H1 (cell line): ENCODE data around the gene AIDA. TPM values are rescaled to one million over a fixed set of nuclear protein-coding genes. Genes with fewer than 3 reads are reported as not detected.

Experiments used
- CTCF ChIA-PET: fragments of 300-600 bp; sonication (Branson Sonifier 250); formaldehyde crosslinking; loops from one replicate; lab custom pipeline; 2021; ENCODE audit not compliant: partially characterized antibody; lab: Charles Lee
- POLR2A ChIA-PET: fragments of 300-600 bp; sonication (Branson Sonifier 250); formaldehyde crosslinking; loops from one replicate; lab custom pipeline; 2021; ENCODE audit warnings: inconsistent platforms; ENCODE audit not compliant: partially characterized antibody; lab: Charles Lee
- DNase-seq, 2 experiments: peaks; one replicate each; pipeline versions ENCODE4 v3.0.0 to v3.0.0-alpha.2; 2010 to 2022; ENCODE audit warnings: low spot score in 2 of 2, low read depth in 1 of 2, mixed read lengths in 1 of 2
- FAIRE-seq: peaks from 2 replicates; lab custom pipeline; 2011; peaks lifted over from hg19 to GRCh38; lab: Jason Lieb, UNC
- H2AFZ ChIP-seq: 2 replicates; pipeline ENCODE4 v1.8.1; 2012; ENCODE audit warnings: low read length, inconsistent platforms
- H2AK5ac ChIP-seq: 2 replicates; pipeline ENCODE4 v1.6.1; 2013; ENCODE audit warnings: low read depth, low read length
- H2BK120ac ChIP-seq: replicated peaks from 2 replicates; pipeline ENCODE3; 2013; ENCODE audit warnings: low read depth, low read length, inconsistent platforms
- H2BK12ac ChIP-seq: 2 replicates; pipeline ENCODE4 v1.6.1; 2013; ENCODE audit warnings: low read depth, low read length
- H2BK15ac ChIP-seq: 2 replicates; pipeline ENCODE4 v1.6.1; 2013; ENCODE audit warnings: low read length
- H2BK20ac ChIP-seq: 2 replicates; pipeline ENCODE4 v1.6.1; 2013; ENCODE audit warnings: low read length
- H2BK5ac ChIP-seq: 2 replicates; pipeline ENCODE4 v1.6.1; 2013; ENCODE audit warnings: low read depth, low read length
- H3K14ac ChIP-seq: 2 replicates; pipeline ENCODE4 v1.6.1; 2013; ENCODE audit warnings: inconsistent platforms; ENCODE audit not compliant: insufficient read length
- H3K18ac ChIP-seq: 2 replicates; pipeline ENCODE4 v1.6.1; 2013; ENCODE audit warnings: low read length; ENCODE audit errors: extremely low read depth
- H3K23ac ChIP-seq: 2 replicates; pipeline ENCODE4 v1.6.1; 2013; ENCODE audit warnings: inconsistent platforms; ENCODE audit not compliant: insufficient read length
- H3K23me2 ChIP-seq: 2 replicates; pipeline ENCODE4 v1.6.1; 2013; ENCODE audit warnings: low read depth, low read length
- H3K27ac ChIP-seq: 2 replicates; pipeline ENCODE4 v1.6.1; 2011; ENCODE audit warnings: low read depth, low read length, inconsistent platforms
- H3K27me3 ChIP-seq, 4 experiments: replicated peaks in 1 of 4; 1 replicate in 1 of 4; 2 replicates in 3 of 4; pipeline versions ENCODE4 v1.6.1 to v1.8.1; 2011 to 2013; ENCODE audit warnings: low read length in 3 of 4, mild to moderate bottlenecking in 3 of 4, inconsistent platforms in 2 of 4, mixed read lengths in 2 of 4, moderate library complexity in 1 of 4; ENCODE audit not compliant: control insufficient read depth in 3 of 4, insufficient read depth in 3 of 4; ENCODE audit errors: extremely low read depth in 1 of 4
- H3K36me3 ChIP-seq, 4 experiments: 2 replicates each; pipeline versions ENCODE4 v1.6.1 to v1.8.1; 2011 to 2013; ENCODE audit warnings: mild to moderate bottlenecking in 4 of 4, low read length in 3 of 4, moderate library complexity in 2 of 4, control low read depth in 1 of 4, inconsistent platforms in 1 of 4; ENCODE audit not compliant: insufficient read depth in 4 of 4, control insufficient read depth in 2 of 4
- H3K4ac ChIP-seq: replicated peaks from 2 replicates; pipeline ENCODE3; 2013; ENCODE audit warnings: low read length, low read depth, mixed read lengths, inconsistent platforms; ENCODE audit not compliant: insufficient read length
- H3K4me1 ChIP-seq, 4 experiments: replicated peaks in 1 of 4; 1 replicate in 1 of 4; 2 replicates in 3 of 4; pipeline versions ENCODE4 v1.6.1 to v1.8.1; 2011 to 2013; ENCODE audit warnings: low read length in 3 of 4, inconsistent platforms in 2 of 4, mixed read lengths in 1 of 4; ENCODE audit not compliant: insufficient read depth in 4 of 4, control insufficient read depth in 3 of 4
- H3K4me2 ChIP-seq, 2 experiments: 2 replicates each; pipeline versions ENCODE4 v1.6.1 to v1.8.1; 2011 to 2013; ENCODE audit warnings: low read depth in 2 of 2, low read length in 2 of 2, control low read depth in 1 of 2, inconsistent platforms in 1 of 2, mild to moderate bottlenecking in 1 of 2; ENCODE audit not compliant: insufficient read depth in 1 of 2
- H3K4me3 ChIP-seq, 4 experiments: fragments of 200-600, 300-600 bp in 1 of 4; sonication (generic), shearing (Covaris generic), sonication (Bioruptor Twin) in 1 of 4; 2 replicates each; pipeline versions ENCODE4 v1.5.1 to v1.8.1; 2011 to 2016; ENCODE audit warnings: low read length in 4 of 4, low read depth in 3 of 4, control low read depth in 2 of 4, inconsistent platforms in 2 of 4, mild to moderate bottlenecking in 2 of 4, mixed read lengths in 1 of 4, moderate library complexity in 1 of 4; ENCODE audit not compliant: insufficient read depth in 2 of 4; ENCODE audit errors: extremely low read depth in 1 of 4
- H3K56ac ChIP-seq: replicated peaks from 2 replicates; pipeline ENCODE3; 2013; ENCODE audit warnings: low read depth, mild to moderate bottlenecking, mixed read lengths, low read length, inconsistent platforms; ENCODE audit not compliant: insufficient read length
- H3K79me1 ChIP-seq: 2 replicates; pipeline ENCODE4 v1.6.1; 2013; ENCODE audit warnings: low read depth, low read length, control low read depth
- H3K79me2 ChIP-seq, 2 experiments: 2 replicates each; pipeline versions ENCODE4 v1.6.1 to v1.8.1; 2012 to 2013; ENCODE audit warnings: low read length in 2 of 2, mild to moderate bottlenecking in 2 of 2, inconsistent platforms in 1 of 2; ENCODE audit not compliant: insufficient read depth in 2 of 2, control insufficient read depth in 1 of 2
- H3K9ac ChIP-seq, 4 experiments: replicated peaks in 1 of 4; 1 replicate in 1 of 4; 2 replicates in 3 of 4; pipeline versions ENCODE4 v1.6.1 to v1.8.1; 2011 to 2013; ENCODE audit warnings: low read depth in 3 of 4, low read length in 3 of 4, control low read depth in 2 of 4, mild to moderate bottlenecking in 2 of 4, moderate library complexity in 2 of 4, inconsistent platforms in 1 of 4; ENCODE audit errors: extremely low read depth in 1 of 4
- H3K9me3 ChIP-seq, 2 experiments: 2 replicates each; pipeline versions ENCODE4 v1.6.1 to v1.8.1; 2012 to 2013; ENCODE audit warnings: mild to moderate bottlenecking in 2 of 2, moderate library complexity in 2 of 2, control low read depth in 1 of 2, inconsistent platforms in 1 of 2, low read depth in 1 of 2, low read length in 1 of 2, mixed read lengths in 1 of 2; ENCODE audit not compliant: insufficient read depth in 2 of 2
- H4K20me1 ChIP-seq, 2 experiments: replicated peaks in 1 of 2; 2 replicates each; pipeline versions ENCODE3 to v1.8.1; 2011 to 2013; ENCODE audit warnings: inconsistent platforms in 2 of 2, low read length in 2 of 2, mild to moderate bottlenecking in 1 of 2; ENCODE audit not compliant: insufficient read depth in 2 of 2, control insufficient read depth in 1 of 2
- H4K5ac ChIP-seq: 2 replicates; pipeline ENCODE4 v1.6.1; 2013; ENCODE audit warnings: low read length, low read depth, mixed read lengths, inconsistent platforms; ENCODE audit not compliant: insufficient read length
- H4K8ac ChIP-seq: 2 replicates; pipeline ENCODE4 v1.8.0; 2013; ENCODE audit warnings: mild to moderate bottlenecking, moderate library complexity, low read length, inconsistent platforms; ENCODE audit not compliant: insufficient read depth; ENCODE audit errors: extremely low read depth
- H4K91ac ChIP-seq: replicated peaks from 2 replicates; pipeline ENCODE3; 2013; ENCODE audit warnings: low read length, mixed read lengths, inconsistent platforms; ENCODE audit not compliant: insufficient read length
- BCL11A ChIP-seq, 2 experiments: IDR thresholded peaks; one replicate each; pipeline ENCODE4 v1.6.1; 2011; ENCODE audit warnings: low read depth in 2 of 2, low read length in 2 of 2, mild to moderate bottlenecking in 2 of 2
- CBX5 ChIP-seq: fragments of 300-800, 300-1000 bp; sonication (generic); IDR thresholded peaks from 2 replicates; pipeline ENCODE4 v1.7.1; 2016; ENCODE audit warnings: antibody characterized with exemption, low read length, low read depth
- CBX8 ChIP-seq: fragments of 300-800, 300-1000 bp; sonication (generic); IDR thresholded peaks from 2 replicates; pipeline ENCODE4 v1.7.1; 2016; ENCODE audit warnings: low read depth, low read length, borderline replicate concordance
- E2F6 ChIP-seq: IDR thresholded peaks from 2 replicates; pipeline ENCODE4 v1.6.1; 2012; ENCODE audit warnings: inconsistent platforms
- GABPA ChIP-seq: IDR thresholded peaks from 2 replicates; pipeline ENCODE4 v1.6.1; 2011; ENCODE audit warnings: mild to moderate bottlenecking, low read length, moderate library complexity, borderline replicate concordance; ENCODE audit not compliant: insufficient read depth
- KDM1A ChIP-seq: fragments of 200-600, 300-600 bp; sonication (generic); IDR thresholded peaks from 2 replicates; pipeline ENCODE4 v1.7.1; 2016; ENCODE audit warnings: mild to moderate bottlenecking, low read length, borderline replicate concordance
- POU5F1 ChIP-seq: IDR thresholded peaks from 2 replicates; pipeline ENCODE4 v1.6.1; 2011; ENCODE audit warnings: low read depth, mild to moderate bottlenecking, low read length, moderate library complexity
- RFX5 ChIP-seq: IDR thresholded peaks from 2 replicates; pipeline ENCODE4 v1.6.1; 2011; ENCODE audit warnings: low read depth, low read length, improper control_type of control experiment, borderline replicate concordance
- SIN3A ChIP-seq, 2 experiments: IDR thresholded peaks in 1 of 2; conservative IDR thresholded peaks in 1 of 2; 2 replicates each; pipeline ENCODE4 v1.6.1; 2011 to 2012; ENCODE audit warnings: low read length in 2 of 2, improper control_type of control experiment in 1 of 2, low read depth in 1 of 2, mild to moderate bottlenecking in 1 of 2
- SP1 ChIP-seq: IDR thresholded peaks from 2 replicates; pipeline ENCODE4 v1.6.1; 2011; ENCODE audit warnings: low read depth, low read length
- SP4 ChIP-seq: IDR thresholded peaks from 2 replicates; pipeline ENCODE4 v1.6.1; 2012; ENCODE audit warnings: low read length, inconsistent platforms
- SRF ChIP-seq: IDR thresholded peaks from 2 replicates; pipeline ENCODE4 v1.6.1; 2011; ENCODE audit warnings: mild to moderate bottlenecking, low read depth, low read length, moderate library complexity
- SUZ12 ChIP-seq: fragments of 200-600 bp; sonication (generic); IDR thresholded peaks from 2 replicates; pipeline ENCODE4 v1.6.1; 2012; ENCODE audit warnings: mild to moderate bottlenecking, inconsistent platforms, low read length, moderate library complexity, mixed read lengths
- TAF7 ChIP-seq: optimal IDR thresholded peaks from 2 replicates; pipeline ENCODE3; 2011; ENCODE audit warnings: low read depth, mild to moderate bottlenecking, inconsistent platforms, low read length, moderate library complexity, borderline replicate concordance
- WGBS, 2 experiments: shearing (Covaris generic) in 1 of 2; methylation state at CpG; one replicate each; pipeline versions ENCODE4 v1.1.6 to v1.1.7; 2013 to 2015; ENCODE audit warnings: low lambda C conversion rate in 2 of 2, mixed read lengths in 2 of 2, inconsistent platforms in 1 of 2, low coverage in 1 of 2, missing lambda C conversion rate in 1 of 2; ENCODE audit not compliant: insufficient replicate concordance in 2 of 2, insufficient coverage in 1 of 2, insufficient read length in 1 of 2; ENCODE audit errors: extremely low coverage in 1 of 2, missing lambda C conversion rate in 1 of 2; 5-methylcytosine and 5-hydroxymethylcytosine counted together
- polyA plus RNA-seq, 7 experiments: library from polyadenylated mRNA; depleted of rRNA in 3 of 7; stranded (reverse) in 5 of 7; unstranded in 2 of 7; fragments of >200 nt in 5 of 7; fragments of 200-250 nt in 2 of 7; gene quantifications; 1 replicate in 5 of 7; 2 replicates in 1 of 7; 4 replicates in 1 of 7; pipeline versions ENCODE4 v1.2.1 to v1.2.3, GENCODE V29; 2011 to 2013; ENCODE audit warnings: missing spikeins in 2 of 7, mixed read lengths in 2 of 7
- total RNA-seq: library from RNA; stranded (reverse); fragmentation: NEBNext Ultra II Directional; extraction: Animal tissue kit (Norgen Biotek cat#: 25700); gene quantifications from 2 replicates; pipeline ENCODE4 v1.2.1, GENCODE V29; 2021

The AIDA gene
- total and polyA plus RNA-seq, 2 of the 8 experiments (the other 6 are each of a cell fraction or from before 2014, with no cell fraction given): 52.5 to 103 TPM

GRCh38 chr1:222691016-222691415, 21.3 kb downstream of the AIDA start:
- Histone ChIP-seq H3K14ac (no peak overlapping the region), H2BK5ac (no peak overlapping the region), H3K79me2 (no peaks in the 10 kb centered on the region), H2BK20ac (no peak overlapping the region), H3K27ac (no peak overlapping the region), H3K27me3 (no peaks in the 10 kb centered on the region), H3K4me3 (no peak overlapping the region), H4K91ac (no peak overlapping the region), H2BK15ac (no peak overlapping the region), H3K9me3 (no peaks in the 10 kb centered on the region), H2AK5ac (no peak overlapping the region), H3K23me2 (no peaks in the 10 kb centered on the region), H3K4me1 (no peaks in the 10 kb centered on the region), H2BK120ac (no peak overlapping the region), H2BK12ac (no peak overlapping the region), H4K20me1 (no peaks in the 10 kb centered on the region), H3K18ac (no peak overlapping the region), H4K8ac (no peak overlapping the region), H3K4ac (no peak overlapping the region), H3K79me1 (no peaks in the 10 kb centered on the region), H3K9ac (no peak overlapping the region), H2AFZ (no peak overlapping the region), H3K56ac (no peak overlapping the region), H4K5ac (no peak overlapping the region), H3K23ac (no peak overlapping the region), H3K4me2 (no peak overlapping the region), H3K36me3 (peaks cover 3 to 9% (median 7%) of the 10 kb centered on the region in 4 experiments; a peak in 6 of 8 replicates)
- 93% methylated on average over 1 of the region's 1 CpG; no CpG with 5 or more reads in 1 of the 2 experiments for WGBS, 2 experiments
- FAIRE-seq (no peak), DNase-seq (no peak)
- CTCF ChIA-PET: interaction anchor here (2.7 kb wide), 1 partner anchor 11 kb away, joined by 8 read pairs; no protein-coding TSS in a partner anchor
- POLR2A ChIA-PET: no interaction called here
- no peak for TF ChIP-seq SIN3A (conservative IDR thresholded peaks at IDR 0.05 in 1 of 2, IDR thresholded peaks at IDR 0.05 in 1 of 2; ENCODE audit: low read depth in 1 of 2, low read length in 2 of 2)
- no peak for TF ChIP-seq SP4
- no peak for TF ChIP-seq KDM1A
- no peak for TF ChIP-seq CBX8
- no peak for TF ChIP-seq E2F6
- TF ChIP-seq GABPA: no peak
- TF ChIP-seq SUZ12: no peak
- no peak for TF ChIP-seq CBX5
- no peak for TF ChIP-seq SP1
- TF ChIP-seq BCL11A (IDR thresholded peaks at IDR 0.05; ENCODE audit: low read depth in 2 of 2, low read length in 2 of 2): no peak
- no peak for TF ChIP-seq TAF7
- TF ChIP-seq RFX5: no peak
- TF ChIP-seq SRF: no peak
- no peak for TF ChIP-seq POU5F1
